SK-N-SH (cell line): Measurements from ENCODE around the gene THSD4. TPM values are rescaled to one million over a fixed set of nuclear protein-coding genes. Genes with fewer than 3 reads are reported as not detected.
A peak's percentile ranks its signal among the peaks of the same experiment; 100 is the strongest.

ENCODE experiments used
- CTCF ChIA-PET: fragments of 300-600, 350-600 bp; formaldehyde crosslinking; extraction: SDS; loops from one replicate; lab custom pipeline; 2021; lab: Yijun Ruan, JAX
- POLR2A ChIA-PET: fragments of 350-600 bp; sonication (Branson Sonifier 250); formaldehyde crosslinking; extraction: SDS; loops from one replicate; lab custom pipeline; 2020; ENCODE audit warnings: antibody characterized with exemption, inconsistent platforms; lab: Yijun Ruan, JAX
- DNase-seq: peaks from one replicate; pipeline ENCODE4 v3.0.0; 2012
- H2AFZ ChIP-seq: fragments of 200-600 bp; sonication (generic); 2 replicates; pipeline ENCODE4 v1.8.1; 2016; ENCODE audit warnings: antibody characterized with exemption, mild to moderate bottlenecking, low read depth
- H3F3A ChIP-seq: fragments of 200-600 bp; sonication (generic); replicated peaks from 2 replicates; pipeline ENCODE3; 2016; ENCODE audit warnings: antibody characterized with exemption, mild to moderate bottlenecking; ENCODE audit not compliant: insufficient read depth
- H3K27ac ChIP-seq, 2 experiments: fragments of 200-500 bp in 1 of 2; fragments of 200-600 bp in 1 of 2; sonication (Bioruptor generic) in 1 of 2; sonication (generic), shearing (Covaris generic) in 1 of 2; 2 replicates each; pipeline versions ENCODE4 v1.5.1 to v1.6.1; 2014 to 2016; ENCODE audit warnings: low read depth in 2 of 2, inconsistent platforms in 1 of 2, low read length in 1 of 2, mild to moderate bottlenecking in 1 of 2, mixed read lengths in 1 of 2
- H3K27me3 ChIP-seq: fragments of 200-600 bp; sonication (generic), shearing (Covaris generic); 2 replicates; pipeline ENCODE4 v1.6.1; 2016; ENCODE audit warnings: mixed run types; ENCODE audit not compliant: insufficient read depth
- H3K36me3 ChIP-seq, 2 experiments: fragments of 200-500 bp in 1 of 2; fragments of 200-600 bp in 1 of 2; sonication (Bioruptor generic) in 1 of 2; sonication (generic) in 1 of 2; replicated peaks in 1 of 2; 2 replicates each; pipeline versions ENCODE3 to v1.5.1; 2014 to 2016; ENCODE audit warnings: low read length in 1 of 2, mild to moderate bottlenecking in 1 of 2; ENCODE audit not compliant: insufficient read depth in 2 of 2, control insufficient read depth in 1 of 2
- H3K4me1 ChIP-seq, 2 experiments: fragments of 200-500 bp in 1 of 2; fragments of 200-600 bp in 1 of 2; sonication (Bioruptor generic) in 1 of 2; sonication (generic), shearing (Covaris generic) in 1 of 2; 2 replicates each; pipeline versions ENCODE4 v1.5.1 to v1.6.1; 2014 to 2016; ENCODE audit warnings: low read depth in 1 of 2, low read length in 1 of 2, mixed run types in 1 of 2; ENCODE audit not compliant: insufficient read depth in 2 of 2, control insufficient read depth in 1 of 2
- H3K4me2 ChIP-seq: fragments of 200-600 bp; sonication (generic), shearing (Covaris generic); 2 replicates; pipeline ENCODE4 v1.6.1; 2017; ENCODE audit warnings: mixed run types
- H3K4me3 ChIP-seq, 2 experiments: fragments of 200-500 bp in 1 of 2; fragments of 200-600 bp in 1 of 2; sonication (Bioruptor generic) in 1 of 2; sonication (generic), shearing (Covaris generic) in 1 of 2; 2 replicates each; pipeline versions ENCODE4 v1.5.1 to v1.8.1; 2014 to 2016; ENCODE audit warnings: low read depth in 2 of 2, inconsistent platforms in 1 of 2, low read length in 1 of 2, mild to moderate bottlenecking in 1 of 2, mixed read lengths in 1 of 2, moderate library complexity in 1 of 2
- H3K79me2 ChIP-seq: fragments of 200-600 bp; sonication (generic); 2 replicates; pipeline ENCODE4 v1.8.1; 2017; ENCODE audit warnings: mild to moderate bottlenecking; ENCODE audit not compliant: insufficient read depth
- H3K9ac ChIP-seq: fragments of 200-600 bp; sonication (generic); 2 replicates; pipeline ENCODE4 v1.6.1; 2017; ENCODE audit warnings: mixed run types
- H3K9me2 ChIP-seq: fragments of 200-600 bp; sonication (generic); 2 replicates; pipeline ENCODE4 v1.6.1; 2017; ENCODE audit warnings: mixed run types
- H3K9me3 ChIP-seq: fragments of 200-600 bp; sonication (generic); 2 replicates; pipeline ENCODE4 v1.6.1; 2017; ENCODE audit warnings: mixed run types, mild to moderate bottlenecking, moderate library complexity
- H4K20me1 ChIP-seq: fragments of 200-600 bp; sonication (generic); 2 replicates; pipeline ENCODE4 v1.6.1; 2017; ENCODE audit warnings: mild to moderate bottlenecking, mixed run types; ENCODE audit not compliant: insufficient read depth
- CHD2 ChIP-seq: fragments of 150-350 bp; IDR thresholded peaks from 2 replicates; pipeline ENCODE4 v1.6.1; 2018; ENCODE audit warnings: low read length; ENCODE audit not compliant: partially characterized antibody
- CTCF ChIP-seq: fragments of 200-600 bp; sonication (generic); IDR thresholded peaks from 2 replicates; pipeline ENCODE4 v1.6.1; 2017; ENCODE audit warnings: antibody characterized with exemption, mild to moderate bottlenecking, moderate library complexity
- ELF1 ChIP-seq: IDR thresholded peaks from 2 replicates; pipeline ENCODE4 v1.4.0; 2012
- FOSL2 ChIP-seq: IDR thresholded peaks from 2 replicates; pipeline ENCODE4 v1.4.0; 2012; ENCODE audit warnings: low read depth, mild to moderate bottlenecking, moderate library complexity, borderline replicate concordance
- FOXJ3 ChIP-seq: sonication (generic); formaldehyde crosslinking; IDR thresholded peaks from 2 replicates; pipeline ENCODE4 v1.5.1; 2020; ENCODE audit warnings: mild to moderate bottlenecking, missing genetic modification reagents
- GABPA ChIP-seq: IDR thresholded peaks from 2 replicates; pipeline ENCODE4 v1.4.0; 2012; ENCODE audit warnings: low read depth, mild to moderate bottlenecking
- IRF3 ChIP-seq: fragments of 150-350 bp; IDR thresholded peaks from 2 replicates; pipeline ENCODE4 v1.6.1; 2016; ENCODE audit warnings: mild to moderate bottlenecking, low read depth, low read length
- MAX ChIP-seq: IDR thresholded peaks from 2 replicates; pipeline ENCODE4 v1.4.0; 2012; ENCODE audit warnings: low read depth
- MEF2A ChIP-seq: IDR thresholded peaks from 2 replicates; pipeline ENCODE4 v1.4.0; 2012; ENCODE audit warnings: low read depth, borderline replicate concordance
- MXI1 ChIP-seq: IDR thresholded peaks from 2 replicates; pipeline ENCODE4 v1.6.1; 2012; ENCODE audit warnings: mild to moderate bottlenecking, low read depth, low read length, improper control_type of control experiment
- NFIC ChIP-seq: IDR thresholded peaks from 2 replicates; pipeline ENCODE4 v1.4.0; 2012; ENCODE audit warnings: borderline replicate concordance
- PBX3 ChIP-seq: IDR thresholded peaks from 2 replicates; pipeline ENCODE4; 2012
- POLR2AphosphoS5 ChIP-seq: IDR thresholded peaks from 2 replicates; pipeline ENCODE4 v1.6.1; 2012; ENCODE audit warnings: low read depth, low read length
- RAD21 ChIP-seq: IDR thresholded peaks from 2 replicates; pipeline ENCODE4 v1.6.1; 2012; ENCODE audit warnings: mild to moderate bottlenecking, low read length
- REST ChIP-seq: IDR thresholded peaks from 2 replicates; pipeline ENCODE4 v1.6.1; 2012; ENCODE audit warnings: mild to moderate bottlenecking, low read depth, low read length, moderate library complexity
- RFX5 ChIP-seq: IDR thresholded peaks from 2 replicates; pipeline ENCODE4 v1.6.1; 2012; ENCODE audit warnings: mild to moderate bottlenecking, improper control_type of control experiment, low read length
- SIN3A ChIP-seq: IDR thresholded peaks from 2 replicates; pipeline ENCODE4 v1.6.1; 2012; ENCODE audit warnings: low read depth, mild to moderate bottlenecking, low read length, moderate library complexity, borderline replicate concordance
- SMC3 ChIP-seq: IDR thresholded peaks from 2 replicates; pipeline ENCODE4 v1.6.1; 2012; ENCODE audit warnings: low read depth, low read length, improper control_type of control experiment
- TAF1 ChIP-seq: IDR thresholded peaks from 2 replicates; pipeline ENCODE4 v1.6.1; 2012; ENCODE audit warnings: low read depth, mild to moderate bottlenecking, low read length, moderate library complexity, borderline replicate concordance
- TCF12 ChIP-seq: IDR thresholded peaks from 2 replicates; pipeline ENCODE4 v1.4.0; 2012
- TEAD4 ChIP-seq: IDR thresholded peaks from 2 replicates; pipeline ENCODE4 v1.4.0; 2012; ENCODE audit warnings: mild to moderate bottlenecking, borderline replicate concordance; ENCODE audit not compliant: insufficient read depth
- USF1 ChIP-seq: IDR thresholded peaks from 2 replicates; pipeline ENCODE4 v1.4.0; 2012; ENCODE audit warnings: low read depth, borderline replicate concordance
- WGBS: methylation state at CpG from one replicate; pipeline ENCODE4 v1.1.6; 2017; ENCODE audit warnings: low lambda C conversion rate; 5-methylcytosine and 5-hydroxymethylcytosine counted together
- polyA plus RNA-seq, 3 experiments: library from polyadenylated mRNA; depleted of rRNA; stranded (reverse); fragments of >200 nt; gene quantifications; 2 replicates each; pipeline ENCODE4 v1.2.3, GENCODE V29; 2012

THSD4 gene
- polyA plus RNA-seq, 1 of the 3 experiments (the other 2 are of a cell fraction): 79.1 TPM

- Histone ChIP-seq H3K4me3 (no peak overlapping the region), H3K4me1 (peaks cover 0 to 3% of the 10 kb centered on the region in 2 experiments; a peak in 1 of 4 replicates), H3K9me3 (no peaks in the 10 kb centered on the region), H3K27me3 (no peaks in the 10 kb centered on the region), H3K79me2 (no peaks in the 10 kb centered on the region; the same call in 1 of the 2 replicates), H3K36me3 (no peaks in the 10 kb centered on the region), H3K9ac (no peak overlapping the region), H3F3A (no peaks in the 10 kb centered on the region), H2AFZ (no peak overlapping the region), H4K20me1 (no peaks in the 10 kb centered on the region), H3K4me2 (no peak overlapping the region), H3K27ac (no peak overlapping the region), H3K9me2 (no peaks in the 10 kb centered on the region)
- DNase-seq: peak; percentile 10
- TF ChIP-seq PBX3: no peak
- TF ChIP-seq TEAD4: no peak
- TF ChIP-seq TCF12: no peak
- TF ChIP-seq GABPA: no peak
- TF ChIP-seq MEF2A: no peak
- TF ChIP-seq MXI1: no peak
- TF ChIP-seq FOSL2: no peak
- TF ChIP-seq RAD21: peak; percentile 80
- no peak for TF ChIP-seq CHD2
- peak; percentile 58 for TF ChIP-seq SMC3
- no peak for TF ChIP-seq MAX
- no peak for TF ChIP-seq TAF1
- no peak for TF ChIP-seq SIN3A
- no peak for TF ChIP-seq ELF1
- TF ChIP-seq RFX5: no peak
- no peak for TF ChIP-seq FOXJ3 (CRISPR knock-in tag)
- peak; percentile 62 for TF ChIP-seq CTCF
- TF ChIP-seq USF1: no peak
- TF ChIP-seq POLR2AphosphoS5: no peak
- TF ChIP-seq REST: no peak
- TF ChIP-seq IRF3: no peak
- no peak for TF ChIP-seq NFIC
- WGBS: 83% methylated on average over 10 of the region's 10 CpGs
- CTCF ChIA-PET: interaction anchor here (0.6 to 5.3 kb wide), 44 partner anchors 8 to 534 kb away, joined by 3 to 69 read pairs (median 4); partner anchors contain the start of gene THSD4
- POLR2A ChIA-PET: no interaction called here
These were observed 271.4 kb downstream of the THSD4 start for GRCh38 chr15:71386448-71387236.
